Gastrocnemius medialis (tissue), 4 donors: ENCODE measurements around the gene ELAPOR1.

ENCODE experiments used
- POLR2A ChIP-seq, 2 donors: fragments of 450-650 bp; IDR thresholded peaks; one replicate each; pipeline ENCODE4 v1.6.1; 2017; ENCODE audit warnings: antibody characterized with exemption in 2 of 2, mild to moderate bottlenecking in 2 of 2, moderate library complexity in 2 of 2
- TF ChIP-seq, protein P1 (sequence below), 5 experiments: fragments of 450-650 bp in 3 of 5; fragments of 200-600 bp in 2 of 5; sonication (generic) in 2 of 5; IDR thresholded peaks in 4 of 5; conservative IDR thresholded peaks in 1 of 5; 1 replicate in 4 of 5; 2 replicates in 1 of 5; pipeline ENCODE4 v1.5.1; 2016 to 2019; ENCODE audit warnings: antibody characterized with exemption in 5 of 5, mild to moderate bottlenecking in 3 of 5, moderate library complexity in 3 of 5

DNA sequence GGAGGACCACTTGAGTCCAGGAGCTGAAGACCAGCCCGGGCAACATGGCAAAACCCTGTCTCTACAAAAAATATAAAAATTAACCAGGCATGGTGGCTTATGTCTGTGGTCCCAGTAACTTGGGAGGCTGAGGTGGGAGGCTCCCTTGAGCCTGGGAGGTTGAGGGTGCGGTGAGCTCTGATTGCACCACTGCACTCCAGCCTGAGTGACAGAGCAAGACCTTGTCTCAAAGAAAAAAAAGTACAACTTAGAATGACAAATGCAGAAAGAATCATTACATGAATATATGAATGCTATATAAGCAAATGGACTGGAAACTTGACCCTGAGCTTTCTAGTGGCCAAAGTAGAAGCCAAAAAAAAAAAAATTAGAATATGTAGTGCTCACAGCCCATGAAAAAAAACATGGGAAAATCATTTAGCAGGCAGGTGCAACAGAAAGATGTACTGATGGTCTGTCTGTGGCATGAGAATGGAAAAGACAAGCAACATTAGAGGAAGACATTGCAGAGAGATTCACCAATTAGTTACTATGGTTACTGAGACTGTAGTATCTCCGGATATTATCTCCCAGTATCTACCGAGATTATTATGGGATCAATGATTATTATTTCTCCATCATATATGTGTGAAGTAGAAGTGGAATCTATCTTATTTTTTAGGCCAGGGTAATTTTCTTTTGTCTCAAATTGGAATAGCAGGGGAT, 19.2 kb downstream of the ELAPOR1 start:
- TF ChIP-seq, protein P1, sequence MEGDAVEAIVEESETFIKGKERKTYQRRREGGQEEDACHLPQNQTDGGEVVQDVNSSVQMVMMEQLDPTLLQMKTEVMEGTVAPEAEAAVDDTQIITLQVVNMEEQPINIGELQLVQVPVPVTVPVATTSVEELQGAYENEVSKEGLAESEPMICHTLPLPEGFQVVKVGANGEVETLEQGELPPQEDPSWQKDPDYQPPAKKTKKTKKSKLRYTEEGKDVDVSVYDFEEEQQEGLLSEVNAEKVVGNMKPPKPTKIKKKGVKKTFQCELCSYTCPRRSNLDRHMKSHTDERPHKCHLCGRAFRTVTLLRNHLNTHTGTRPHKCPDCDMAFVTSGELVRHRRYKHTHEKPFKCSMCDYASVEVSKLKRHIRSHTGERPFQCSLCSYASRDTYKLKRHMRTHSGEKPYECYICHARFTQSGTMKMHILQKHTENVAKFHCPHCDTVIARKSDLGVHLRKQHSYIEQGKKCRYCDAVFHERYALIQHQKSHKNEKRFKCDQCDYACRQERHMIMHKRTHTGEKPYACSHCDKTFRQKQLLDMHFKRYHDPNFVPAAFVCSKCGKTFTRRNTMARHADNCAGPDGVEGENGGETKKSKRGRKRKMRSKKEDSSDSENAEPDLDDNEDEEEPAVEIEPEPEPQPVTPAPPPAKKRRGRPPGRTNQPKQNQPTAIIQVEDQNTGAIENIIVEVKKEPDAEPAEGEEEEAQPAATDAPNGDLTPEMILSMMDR (IDR thresholded peaks at IDR 0.05 in 4 of 5, conservative IDR thresholded peaks at IDR 0.05 in 1 of 5): no peak
- TF ChIP-seq POLR2A (IDR thresholded peaks at IDR 0.05): no peak
